B cell (primary cell): Measurements from ENCODE around the gene NHS.

Source experiments
- EZH2 ChIP-seq: IDR thresholded peaks from 2 replicates; pipeline ENCODE4 v1.6.1; 2012; ENCODE audit warnings: borderline replicate concordance, low read depth, mild to moderate bottlenecking, moderate library complexity, low read length; ENCODE audit not compliant: insufficient read depth, poor library complexity, severe bottlenecking
- TF ChIP-seq, protein P1 (sequence below): fragments of 200-600 bp; IDR thresholded peaks from one replicate; pipeline ENCODE4 v1.8.0; 2022; ENCODE audit warnings: antibody characterized with exemption, mild to moderate bottlenecking

DNA sequence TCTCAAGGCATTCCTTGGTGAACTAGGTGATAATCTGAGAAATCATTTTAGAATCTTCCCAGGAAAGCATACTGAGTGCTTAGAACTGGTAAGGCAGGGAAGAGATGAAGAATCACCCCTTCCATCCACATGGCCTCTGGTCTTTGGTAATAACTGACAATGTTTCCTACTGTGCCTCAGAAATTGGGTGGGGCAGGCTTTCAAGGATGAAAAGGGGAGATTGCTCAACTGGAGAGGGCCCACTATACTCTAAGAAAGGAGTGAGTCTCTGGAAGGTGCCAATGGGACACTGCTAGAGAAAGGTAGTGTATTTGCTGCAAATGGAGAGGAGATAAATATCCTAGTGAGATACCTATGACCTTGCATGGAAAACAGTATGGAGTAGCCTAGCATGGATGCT, 227.2 kb downstream of the NHS start:
- TF ChIP-seq EZH2: no peak
- TF ChIP-seq, protein P1, sequence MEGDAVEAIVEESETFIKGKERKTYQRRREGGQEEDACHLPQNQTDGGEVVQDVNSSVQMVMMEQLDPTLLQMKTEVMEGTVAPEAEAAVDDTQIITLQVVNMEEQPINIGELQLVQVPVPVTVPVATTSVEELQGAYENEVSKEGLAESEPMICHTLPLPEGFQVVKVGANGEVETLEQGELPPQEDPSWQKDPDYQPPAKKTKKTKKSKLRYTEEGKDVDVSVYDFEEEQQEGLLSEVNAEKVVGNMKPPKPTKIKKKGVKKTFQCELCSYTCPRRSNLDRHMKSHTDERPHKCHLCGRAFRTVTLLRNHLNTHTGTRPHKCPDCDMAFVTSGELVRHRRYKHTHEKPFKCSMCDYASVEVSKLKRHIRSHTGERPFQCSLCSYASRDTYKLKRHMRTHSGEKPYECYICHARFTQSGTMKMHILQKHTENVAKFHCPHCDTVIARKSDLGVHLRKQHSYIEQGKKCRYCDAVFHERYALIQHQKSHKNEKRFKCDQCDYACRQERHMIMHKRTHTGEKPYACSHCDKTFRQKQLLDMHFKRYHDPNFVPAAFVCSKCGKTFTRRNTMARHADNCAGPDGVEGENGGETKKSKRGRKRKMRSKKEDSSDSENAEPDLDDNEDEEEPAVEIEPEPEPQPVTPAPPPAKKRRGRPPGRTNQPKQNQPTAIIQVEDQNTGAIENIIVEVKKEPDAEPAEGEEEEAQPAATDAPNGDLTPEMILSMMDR: no peak
